Measurements from ENCODE around the gene CEACAM1.
"Not testable (repeated sequence)": the region's sequence is repeated elsewhere in the genome, so short reads cannot be mapped to it uniquely, and the experiment has no call there.

CEACAM1 gene

DNA sequence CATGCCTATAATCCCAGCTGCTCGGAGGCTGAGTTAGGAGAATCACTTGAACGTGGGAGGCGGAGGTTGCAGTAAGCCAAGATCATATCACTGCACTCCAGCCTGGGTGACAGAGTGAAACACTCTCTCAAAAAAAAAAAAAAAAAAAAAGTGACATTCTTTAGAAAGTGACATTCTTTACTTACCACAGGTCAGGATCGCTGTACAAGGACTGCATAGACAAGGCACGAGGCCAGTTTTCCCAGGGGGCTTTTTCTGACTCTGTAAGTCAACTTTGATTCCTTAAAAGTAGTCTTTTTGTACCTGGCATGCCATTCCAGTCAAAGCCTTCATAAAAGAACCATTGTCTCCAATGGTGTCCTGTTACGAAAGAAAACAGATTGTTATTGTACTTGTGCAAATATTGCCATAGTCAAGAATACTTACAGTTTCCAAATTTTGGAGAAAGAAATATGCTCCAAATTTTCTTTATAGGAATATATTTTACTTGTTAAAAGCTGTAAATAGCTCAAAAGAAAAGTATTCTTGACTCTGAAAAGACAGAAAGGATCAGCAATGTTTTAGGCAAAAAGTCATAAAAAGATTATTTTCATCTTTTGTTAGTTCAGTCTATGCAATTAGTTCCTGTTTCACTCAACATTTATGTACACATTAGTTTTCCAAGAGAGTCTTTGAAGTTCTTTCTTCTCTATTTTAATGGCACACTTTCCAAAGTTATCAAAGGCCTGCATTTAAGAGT, 39.3 kb downstream of the CEACAM1 start:
- Histone ChIP-seq H4K8ac (ENCODE audit: low read length) (no peak overlapping the region), H3K4ac (ENCODE audit: low read depth in 1 of 2, low read length in 2 of 2) (no peak overlapping the region), H3K27ac (ENCODE audit: low read length, poor library complexity, severe bottlenecking) (no peak overlapping the region), H3K79me1 (replicated peaks; ENCODE audit: low read length, poor library complexity, severe bottlenecking) (no peaks in the 10 kb centered on the region), H3K36me3 (ENCODE audit: control insufficient read depth in 1 of 2, insufficient read depth in 2 of 2, low read depth in 1 of 2, low read length in 2 of 2) (no peaks in the 10 kb centered on the region), H2AFZ (ENCODE audit: low read depth, low read length) (no peak overlapping the region), H2BK120ac (ENCODE audit: low read depth, low read length) (no peak overlapping the region), H3K27me3 (ENCODE audit: control insufficient read depth in 1 of 2, insufficient read depth in 1 of 2, low read length in 2 of 2) (no peaks in the 10 kb centered on the region), H2BK12ac (ENCODE audit: low read length in 2 of 2) (no peak overlapping the region), H3K14ac (ENCODE audit: low read length in 2 of 2) (no peak overlapping the region), H3K9ac (ENCODE audit: low read length) (no peak overlapping the region), H2BK15ac (ENCODE audit: low read depth, poor library complexity, severe bottlenecking) (no peak overlapping the region), H3K4me1 (ENCODE audit: control insufficient read depth, insufficient read depth, low read depth, low read length) (no peaks in the 10 kb centered on the region), H3K4me3 (ENCODE audit: insufficient read depth in 1 of 2, low read depth in 1 of 2, low read length in 2 of 2) (no peak overlapping the region), H3K23ac (ENCODE audit: low read length in 2 of 2) (no peak overlapping the region), H3K18ac (ENCODE audit: low read depth in 1 of 2, low read length in 2 of 2) (no peak overlapping the region), H2BK5ac (ENCODE audit: low read depth, low read length, poor library complexity, severe bottlenecking) (no peak overlapping the region), H3K9me3 (ENCODE audit: control insufficient read depth, low read length) (no peaks in the 10 kb centered on the region), H3K4me2 (ENCODE audit: low read length, poor library complexity, severe bottlenecking) (no peak overlapping the region), H4K91ac (ENCODE audit: low read length) (no peak overlapping the region), H2AK5ac (ENCODE audit: low read length, severe bottlenecking) (no peak overlapping the region)
- 83% methylated on average over 5 of the region's 6 CpGs for WGBS
- no peak for DNase-seq

- H3K9me3 ChIP-seq (ENCODE audit: control insufficient read depth, low read length): no peaks in the 10 kb centered on the region
- no peak overlapping the region for H3K9ac ChIP-seq (ENCODE audit: low read length)
- H3K79me1 ChIP-seq (replicated peaks; ENCODE audit: low read length, poor library complexity, severe bottlenecking): no peaks in the 10 kb centered on the region
- 97% methylated on average over 2 of the region's 3 CpGs for WGBS
- H3K23ac ChIP-seq (ENCODE audit: low read length in 2 of 2): no peak overlapping the region
- no peaks in the 10 kb centered on the region for H3K27me3 ChIP-seq (ENCODE audit: control insufficient read depth in 1 of 2, insufficient read depth in 1 of 2, low read length in 2 of 2)
- no peak overlapping the region for H4K8ac ChIP-seq (ENCODE audit: low read length)
- no peak overlapping the region for H2BK15ac ChIP-seq (ENCODE audit: low read depth, poor library complexity, severe bottlenecking)
- DNase-seq: no peak
- no peak overlapping the region for H3K4ac ChIP-seq (ENCODE audit: low read depth in 1 of 2, low read length in 2 of 2)
- H2BK12ac ChIP-seq (ENCODE audit: low read length in 2 of 2): no peak overlapping the region
- no peak overlapping the region for H3K18ac ChIP-seq (ENCODE audit: low read depth in 1 of 2, low read length in 2 of 2)
- no peaks in the 10 kb centered on the region for H3K4me1 ChIP-seq (ENCODE audit: control insufficient read depth, insufficient read depth, low read depth, low read length)
- H2BK5ac ChIP-seq (ENCODE audit: low read depth, low read length, poor library complexity, severe bottlenecking): no peak overlapping the region
- no peak overlapping the region for H3K4me3 ChIP-seq (ENCODE audit: insufficient read depth in 1 of 2, low read depth in 1 of 2, low read length in 2 of 2)
- H2AFZ ChIP-seq (ENCODE audit: low read depth, low read length): no peak overlapping the region
- H3K27ac ChIP-seq (ENCODE audit: low read length, poor library complexity, severe bottlenecking): no peak overlapping the region
- no peak overlapping the region for H4K91ac ChIP-seq (ENCODE audit: low read length)
- no peak overlapping the region for H2AK5ac ChIP-seq (ENCODE audit: low read length, severe bottlenecking)
- no peak overlapping the region for H3K14ac ChIP-seq (ENCODE audit: low read length in 2 of 2)
- H3K36me3 ChIP-seq (ENCODE audit: control insufficient read depth in 1 of 2, insufficient read depth in 2 of 2, low read depth in 1 of 2, low read length in 2 of 2): no peaks in the 10 kb centered on the region
- no peak overlapping the region for H3K4me2 ChIP-seq (ENCODE audit: low read length, poor library complexity, severe bottlenecking)
- no peak overlapping the region for H2BK120ac ChIP-seq (ENCODE audit: low read depth, low read length)
These were observed 40.5 kb downstream of the CEACAM1 start for GRCh38 chr19:42487798-42488178.

DNA sequence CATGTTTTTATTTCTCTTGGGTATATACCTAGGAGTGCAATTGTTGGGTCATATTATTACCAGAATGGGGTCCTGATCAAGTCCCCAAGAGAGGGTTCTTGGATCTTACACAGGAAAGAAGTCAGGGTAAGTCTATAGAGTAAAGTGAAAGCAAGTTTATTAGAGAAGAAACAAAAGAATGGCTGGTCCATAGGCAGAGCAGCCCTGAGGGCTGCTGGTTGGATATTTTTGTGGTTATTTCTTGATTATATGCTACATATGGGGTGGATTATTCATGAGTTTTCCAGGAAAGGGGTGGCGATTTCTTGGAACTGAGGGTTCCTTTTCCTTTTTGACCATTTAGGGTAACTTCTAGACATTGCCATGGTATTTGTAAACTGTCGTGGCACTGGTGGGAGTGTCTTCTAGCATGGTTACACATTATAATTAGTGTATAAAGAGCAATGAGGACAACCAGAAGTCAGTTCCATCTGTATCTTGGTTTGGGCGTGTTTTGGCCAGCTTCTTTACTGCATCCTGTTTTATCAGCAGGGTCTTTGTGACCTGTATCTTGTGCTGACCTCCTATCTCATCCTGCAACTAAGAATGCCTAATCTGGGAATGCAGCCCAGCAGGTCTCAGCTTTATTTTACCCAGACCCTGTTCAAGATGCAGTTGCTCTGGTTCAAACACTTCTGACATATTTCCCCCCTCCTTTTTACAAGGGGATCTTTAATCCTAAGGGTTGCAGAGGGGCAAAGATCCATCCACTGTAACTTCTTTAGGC, 41.1 kb downstream of the CEACAM1 start:
- H3K36me3 ChIP-seq (ENCODE audit: control insufficient read depth in 1 of 2, insufficient read depth in 2 of 2, low read depth in 1 of 2, low read length in 2 of 2): no peaks in the 10 kb centered on the region
- no peaks in the 10 kb centered on the region for H3K9me3 ChIP-seq (ENCODE audit: control insufficient read depth, low read length)
- H2BK15ac ChIP-seq (ENCODE audit: low read depth, poor library complexity, severe bottlenecking): no peak overlapping the region
- no peak overlapping the region for H4K8ac ChIP-seq (ENCODE audit: low read length)
- no peak overlapping the region for H2BK12ac ChIP-seq (ENCODE audit: low read length in 2 of 2)
- H3K4ac ChIP-seq (ENCODE audit: low read depth in 1 of 2, low read length in 2 of 2): no peak overlapping the region
- H2BK120ac ChIP-seq (ENCODE audit: low read depth, low read length): no peak overlapping the region
- WGBS: 61% methylated on average over 3 of the region's 3 CpGs
- no peak overlapping the region for H3K4me3 ChIP-seq (ENCODE audit: insufficient read depth in 1 of 2, low read depth in 1 of 2, low read length in 2 of 2)
- H3K18ac ChIP-seq (ENCODE audit: low read depth in 1 of 2, low read length in 2 of 2): no peak overlapping the region
- no peak overlapping the region for H3K14ac ChIP-seq (ENCODE audit: low read length in 2 of 2)
- H2AFZ ChIP-seq (ENCODE audit: low read depth, low read length): no peak overlapping the region
- DNase-seq: no peak
- H2BK5ac ChIP-seq (ENCODE audit: low read depth, low read length, poor library complexity, severe bottlenecking): no peak overlapping the region
- H3K79me1 ChIP-seq (replicated peaks; ENCODE audit: low read length, poor library complexity, severe bottlenecking): no peaks in the 10 kb centered on the region
- no peaks in the 10 kb centered on the region for H3K4me1 ChIP-seq (ENCODE audit: control insufficient read depth, insufficient read depth, low read depth, low read length)
- no peak overlapping the region for H3K9ac ChIP-seq (ENCODE audit: low read length)
- H3K23ac ChIP-seq (ENCODE audit: low read length in 2 of 2): no peak overlapping the region
- H3K27me3 ChIP-seq (ENCODE audit: control insufficient read depth in 1 of 2, insufficient read depth in 1 of 2, low read length in 2 of 2): no peaks in the 10 kb centered on the region
- no peak overlapping the region for H4K91ac ChIP-seq (ENCODE audit: low read length)
- H3K27ac ChIP-seq (ENCODE audit: low read length, poor library complexity, severe bottlenecking): no peak overlapping the region
- H3K4me2 ChIP-seq (ENCODE audit: low read length, poor library complexity, severe bottlenecking): no peak overlapping the region
- no peak overlapping the region for H2AK5ac ChIP-seq (ENCODE audit: low read length, severe bottlenecking)

DNA sequence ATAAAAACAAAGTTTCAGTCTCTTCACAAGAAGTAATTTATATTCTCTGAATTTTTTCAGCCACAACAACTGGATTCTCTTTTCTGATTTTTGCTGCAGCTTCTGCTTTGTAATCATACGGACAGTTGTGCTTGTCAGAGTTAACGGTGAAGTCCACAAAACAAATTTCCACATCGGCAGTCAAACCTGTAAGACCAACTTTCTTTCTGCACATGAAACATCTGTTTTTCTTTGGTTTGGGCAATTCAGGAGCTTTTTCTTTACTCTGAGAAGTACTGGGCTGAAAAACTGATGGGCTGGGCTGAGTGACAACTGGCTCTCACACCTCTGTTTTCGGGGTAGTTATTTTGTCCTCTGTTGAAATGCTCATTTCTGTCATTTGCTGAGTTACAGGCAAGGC, 43.2 kb downstream of the CEACAM1 start:
- not testable (repeated sequence) for H4K91ac ChIP-seq (ENCODE audit: low read length); H2BK15ac ChIP-seq (ENCODE audit: low read depth, poor library complexity, severe bottlenecking); H3K14ac ChIP-seq (ENCODE audit: low read length in 2 of 2); H2AK5ac ChIP-seq (ENCODE audit: low read length, severe bottlenecking); H2AFZ ChIP-seq (ENCODE audit: low read depth, low read length); DNase-seq; H3K36me3 ChIP-seq (ENCODE audit: control insufficient read depth in 1 of 2, insufficient read depth in 2 of 2, low read depth in 1 of 2, low read length in 2 of 2); H3K79me1 ChIP-seq (replicated peaks; ENCODE audit: low read length, poor library complexity, severe bottlenecking); H2BK12ac ChIP-seq (ENCODE audit: low read length in 2 of 2); H4K8ac ChIP-seq (ENCODE audit: low read length); H3K4me2 ChIP-seq (ENCODE audit: low read length, poor library complexity, severe bottlenecking); H3K4ac ChIP-seq (ENCODE audit: low read depth in 1 of 2, low read length in 2 of 2); H3K23ac ChIP-seq (ENCODE audit: low read length in 2 of 2); H2BK5ac ChIP-seq (ENCODE audit: low read depth, low read length, poor library complexity, severe bottlenecking); H3K18ac ChIP-seq (ENCODE audit: low read depth in 1 of 2, low read length in 2 of 2); H3K4me3 ChIP-seq (ENCODE audit: insufficient read depth in 1 of 2, low read depth in 1 of 2, low read length in 2 of 2); H3K4me1 ChIP-seq (ENCODE audit: control insufficient read depth, insufficient read depth, low read depth, low read length); H3K27ac ChIP-seq (ENCODE audit: low read length, poor library complexity, severe bottlenecking); H3K9me3 ChIP-seq (ENCODE audit: control insufficient read depth, low read length); H2BK120ac ChIP-seq (ENCODE audit: low read depth, low read length); H3K9ac ChIP-seq (ENCODE audit: low read length); H3K27me3 ChIP-seq (ENCODE audit: control insufficient read depth in 1 of 2, insufficient read depth in 1 of 2, low read length in 2 of 2)
- WGBS: 86% methylated on average over 3 of the region's 4 CpGs
